T-helper 2 cell treated with Interferon-gamma antibody and Interleukin-4, amounts not matched to agents 100 ng/mL and 5 ng/mL, for 36 hours (primary cell): Measurements from ENCODE around the gene MOB1A. TPM values are rescaled to one million over a fixed set of nuclear protein-coding genes. Genes with fewer than 3 reads are reported as not detected.
"Not testable (repeated sequence)": the region's sequence is repeated elsewhere in the genome, so short reads cannot be mapped to it uniquely, and the experiment has no call there.

Experiments
- intact Hi-C: fragments of 100-400 bp; cut with micrococcal nuclease; formaldehyde crosslinking; loops from one replicate; pipeline ENCODE4 v1.15.1; 2023
- total RNA-seq: library from RNA; stranded (reverse); gene quantifications from 2 replicates; pipeline ENCODE4 v1.2.3, GENCODE V29; 2022

MOB1A gene
- 198 TPM in 2 replicates for total RNA-seq

- intact Hi-C loops = loop anchor here (1.0 to 5.0 kb wide), 8 partner anchors 20 to 350 kb away; partner anchors contain the start of genes C2orf81, DGUOK, INO80B and MTHFD2
These were observed at the start of gene MOB1A for GRCh38 chr2:74178211-74179062. MOB1A (minus strand) TSS chr2:74178879; CDS start chr2:74178674, 205 bp downstream.

GRCh38 chr2:74227646-74228045 lies 49.0 kb upstream of the MOB1A start:
- intact Hi-C loops = no loop called here

- intact Hi-C loops = no loop called here
These were observed 48.1 kb upstream of the MOB1A start for GRCh38 chr2:74226648-74227213.

- intact Hi-C loops = no loop called here
These were observed 47.2 kb upstream of the MOB1A start for GRCh38 chr2:74225698-74226459.

- intact Hi-C loops = no loop called here
These were observed 45.5 kb upstream of the MOB1A start for GRCh38 chr2:74223941-74224770.

GRCh38 chr2:74222300-74222650 lies 43.6 kb upstream of the MOB1A start:
- intact Hi-C loops = no loop called here

- intact Hi-C loops = no loop called here
These were observed 43.1 kb upstream of the MOB1A start for GRCh38 chr2:74221604-74222299.

GRCh38 chr2:74221091-74221490 lies 42.4 kb upstream of the MOB1A start:
- intact Hi-C loops = no loop called here

- intact Hi-C loops = no loop called here
These were observed 41.3 kb upstream of the MOB1A start for GRCh38 chr2:74219846-74220486.

- intact Hi-C loops = no loop called here
These were observed 38.0 kb upstream of the MOB1A start for GRCh38 chr2:74216642-74217041.

GRCh38 chr2:74215771-74216170 lies 37.1 kb upstream of the MOB1A start:
- intact Hi-C loops = not testable (repeated sequence)

- intact Hi-C loops = no loop called here
These were observed 34.2 kb upstream of the MOB1A start for GRCh38 chr2:74212702-74213410.

- intact Hi-C loops = loop anchor here (1.0 to 2.0 kb wide), 2 partner anchors 8 to 27 kb away; partner anchors contain the start of genes MOB1A and MTHFD2
These were observed 27.6 kb upstream of the MOB1A start for GRCh38 chr2:74206180-74206688.

GRCh38 chr2:74205596-74205995 lies 26.9 kb upstream of the MOB1A start:
- intact Hi-C loops = no loop called here

- intact Hi-C loops = no loop called here
These were observed 26.4 kb upstream of the MOB1A start for GRCh38 chr2:74205113-74205512.

- intact Hi-C loops = no loop called here
These were observed 25.8 kb upstream of the MOB1A start for GRCh38 chr2:74204436-74204835.

GRCh38 chr2:74201596-74201995 lies 22.9 kb upstream of the MOB1A start:
- intact Hi-C loops = no loop called here

GRCh38 chr2:74201196-74201595 lies 22.5 kb upstream of the MOB1A start:
- intact Hi-C loops = no loop called here

GRCh38 chr2:74199871-74200305 lies 21.2 kb upstream of the MOB1A start:
- intact Hi-C loops = loop anchor here (2.0 to 10.0 kb wide), 4 partner anchors 53 to 815 kb away; partner anchors contain the start of genes ALMS1, BOLA3 and DGUOK
